ENCODE results near the gene DNAI4.
"Not testable (repeated sequence)": the region's sequence is repeated elsewhere in the genome, so short reads cannot be mapped to it uniquely, and the experiment has no call there.

Gene DNAI4, protein sequence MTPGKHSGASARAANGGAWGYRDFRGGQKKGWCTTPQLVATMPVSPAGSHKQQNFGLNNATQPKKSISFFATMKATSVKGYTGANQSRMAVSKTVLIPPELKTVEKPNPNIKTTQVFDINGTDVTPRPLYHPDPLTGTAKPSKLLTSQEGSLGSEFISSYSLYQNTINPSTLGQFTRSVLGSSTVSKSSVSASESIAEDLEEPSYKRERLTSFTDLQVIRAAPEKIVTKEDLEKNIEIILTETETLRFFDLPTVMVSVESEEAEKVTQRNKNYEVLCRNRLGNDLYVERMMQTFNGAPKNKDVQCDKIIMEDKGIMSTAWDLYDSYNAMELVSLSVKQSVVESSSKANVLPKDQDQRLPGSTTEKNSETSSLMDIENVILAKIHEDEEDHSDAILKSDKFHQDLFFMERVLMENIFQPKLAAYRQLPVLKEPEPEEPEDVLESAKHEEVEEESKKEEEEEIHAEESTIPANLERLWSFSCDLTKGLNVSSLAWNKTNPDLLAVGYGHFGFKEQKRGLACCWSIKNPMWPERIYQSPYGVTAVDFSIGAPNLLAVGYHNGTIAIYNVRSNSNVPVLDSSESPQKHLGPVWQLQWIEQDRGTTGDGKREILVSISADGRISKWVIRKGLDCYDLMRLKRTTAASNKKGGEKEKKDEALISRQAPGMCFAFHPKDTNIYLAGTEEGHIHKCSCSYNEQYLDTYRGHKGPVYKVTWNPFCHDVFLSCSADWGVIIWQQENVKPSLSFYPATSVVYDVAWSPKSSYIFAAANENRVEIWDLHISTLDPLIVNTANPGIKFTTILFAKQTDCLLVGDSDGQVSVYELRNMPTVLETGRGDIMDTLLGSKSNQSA

DNA sequence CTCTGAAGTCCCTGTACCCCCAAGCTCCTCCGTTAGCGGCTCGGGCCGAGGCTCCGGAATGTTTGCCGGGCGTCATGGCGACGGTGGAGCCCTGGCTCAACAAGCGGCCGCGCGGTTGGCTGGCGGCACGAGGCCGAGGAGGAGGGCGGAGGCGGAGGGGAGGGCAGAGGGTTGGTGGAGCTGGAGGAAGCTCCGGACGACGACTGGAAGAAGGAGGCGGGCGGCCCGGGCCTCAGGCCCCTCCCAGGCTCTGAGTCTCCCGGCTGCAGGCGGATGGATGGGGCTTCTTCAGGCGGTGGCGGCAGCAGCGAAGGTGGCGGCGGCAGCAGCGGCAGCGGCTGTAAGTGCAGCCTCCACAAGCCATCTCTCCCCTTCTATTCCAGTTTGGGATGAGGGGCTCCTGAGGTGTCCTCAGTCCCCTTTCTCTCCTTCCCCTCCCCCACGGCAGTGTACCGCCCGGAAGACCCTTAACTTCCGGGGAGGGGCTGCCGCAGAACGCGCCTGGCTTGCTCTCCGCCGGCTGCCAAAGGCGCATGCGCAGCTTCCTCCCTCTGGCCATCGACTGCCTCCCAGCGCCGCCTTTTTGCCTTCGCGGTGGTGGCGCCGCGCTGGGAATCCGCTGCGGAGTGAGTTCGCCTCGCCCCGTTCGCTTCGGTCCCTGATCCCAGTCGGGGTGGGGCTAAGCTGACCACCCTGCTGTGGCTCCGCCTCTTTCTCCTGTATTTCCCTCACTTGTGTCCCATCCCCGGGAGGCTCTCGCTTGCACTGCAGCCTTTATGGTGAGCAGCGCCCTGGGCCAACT is at the start of gene DNAI4, which contains the start of gene MIER1:
TSS of gene DNAI4 (minus strand) at position 101 of the 802 bp plus-strand sequence. CDS start at position 76, 25 bp downstream.
TSS of gene MIER1 (plus strand) at position 235 of the 802 bp plus-strand sequence. CDS start at position 274, 39 bp downstream.
- TF ChIP-seq, protein P1, sequence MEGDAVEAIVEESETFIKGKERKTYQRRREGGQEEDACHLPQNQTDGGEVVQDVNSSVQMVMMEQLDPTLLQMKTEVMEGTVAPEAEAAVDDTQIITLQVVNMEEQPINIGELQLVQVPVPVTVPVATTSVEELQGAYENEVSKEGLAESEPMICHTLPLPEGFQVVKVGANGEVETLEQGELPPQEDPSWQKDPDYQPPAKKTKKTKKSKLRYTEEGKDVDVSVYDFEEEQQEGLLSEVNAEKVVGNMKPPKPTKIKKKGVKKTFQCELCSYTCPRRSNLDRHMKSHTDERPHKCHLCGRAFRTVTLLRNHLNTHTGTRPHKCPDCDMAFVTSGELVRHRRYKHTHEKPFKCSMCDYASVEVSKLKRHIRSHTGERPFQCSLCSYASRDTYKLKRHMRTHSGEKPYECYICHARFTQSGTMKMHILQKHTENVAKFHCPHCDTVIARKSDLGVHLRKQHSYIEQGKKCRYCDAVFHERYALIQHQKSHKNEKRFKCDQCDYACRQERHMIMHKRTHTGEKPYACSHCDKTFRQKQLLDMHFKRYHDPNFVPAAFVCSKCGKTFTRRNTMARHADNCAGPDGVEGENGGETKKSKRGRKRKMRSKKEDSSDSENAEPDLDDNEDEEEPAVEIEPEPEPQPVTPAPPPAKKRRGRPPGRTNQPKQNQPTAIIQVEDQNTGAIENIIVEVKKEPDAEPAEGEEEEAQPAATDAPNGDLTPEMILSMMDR (IDR thresholded peaks at IDR 0.05; ENCODE audit: extremely low read depth, missing control alignments), result no peak
- peak; percentile 97 for DNase-seq (ENCODE audit: low spot score)

DNA sequence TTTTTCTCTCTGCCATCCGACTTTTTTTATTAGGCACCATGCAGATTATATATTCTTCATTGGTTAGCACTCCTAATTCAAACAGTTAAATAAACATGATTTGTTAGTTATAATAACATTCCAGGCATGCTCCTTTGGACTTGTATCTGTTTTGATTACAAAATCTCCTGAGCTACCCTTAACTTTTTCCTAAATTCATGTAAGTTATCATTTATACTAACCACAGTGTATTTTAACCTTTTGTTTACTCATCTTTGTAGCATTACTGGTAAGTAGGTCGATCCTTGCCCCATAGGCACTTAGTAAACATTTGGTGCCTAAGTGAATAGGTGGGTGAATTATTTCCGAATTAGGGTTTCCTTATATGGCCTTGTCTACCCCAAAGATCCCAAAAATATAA is 43.9 kb upstream of the DNAI4 start:
- no peak for DNase-seq (ENCODE audit: low spot score)
- TF ChIP-seq, protein P1 (IDR thresholded peaks at IDR 0.05; ENCODE audit: extremely low read depth, missing control alignments), result no peak

DNA sequence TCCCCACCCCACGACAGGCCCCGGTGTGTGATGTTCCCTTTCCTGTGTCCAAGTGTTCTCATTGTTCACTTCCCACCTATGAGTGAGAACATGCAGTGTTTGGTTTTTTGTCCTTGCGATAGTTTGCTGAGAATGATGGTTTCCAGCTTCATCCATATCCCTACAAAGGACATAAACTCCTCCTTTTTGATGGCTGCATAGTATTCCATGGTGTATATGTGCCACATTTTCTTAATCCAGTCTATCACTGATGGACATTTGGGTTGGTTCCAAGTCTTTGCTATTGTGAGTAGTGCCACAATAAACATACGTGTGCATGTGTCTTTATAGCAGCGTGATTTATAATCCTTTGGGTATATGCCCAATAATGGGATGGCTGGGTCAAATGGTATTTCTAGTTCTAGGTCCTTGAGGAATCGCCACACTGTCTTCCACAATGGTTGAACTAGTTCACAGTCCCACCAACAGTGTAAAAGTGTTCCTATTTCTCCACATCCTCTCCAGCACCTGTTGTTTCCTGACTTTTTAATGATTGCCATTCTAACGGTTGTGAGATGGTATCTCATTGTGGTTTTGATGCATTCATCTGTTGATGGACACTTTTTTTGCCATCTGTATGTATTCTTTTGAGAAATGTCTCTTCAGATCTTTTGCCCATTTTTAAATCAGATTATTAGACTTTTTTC is 41.7 kb upstream of the DNAI4 start:
- DNase-seq (ENCODE audit: low spot score), result not testable (repeated sequence)

DNA sequence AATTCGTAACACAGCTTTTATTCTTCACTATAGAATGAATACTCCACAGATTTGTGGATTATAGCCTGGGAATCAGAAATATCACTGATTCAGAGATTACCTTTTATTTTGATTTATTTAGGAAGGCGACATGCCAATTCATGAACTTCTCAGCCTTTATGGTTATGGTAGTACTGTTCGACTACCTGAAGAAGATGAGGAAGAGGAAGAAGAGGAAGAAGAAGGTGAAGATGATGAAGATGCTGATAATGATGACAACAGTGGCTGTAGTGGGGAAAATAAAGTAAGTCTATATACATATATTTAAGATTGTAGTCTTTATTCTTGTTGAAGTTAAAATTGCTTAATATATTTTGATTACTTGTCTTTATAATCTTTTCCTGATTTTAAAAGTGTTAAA is 33.3 kb upstream of the DNAI4 start:
- DNase-seq (ENCODE audit: low spot score), result no peak
- TF ChIP-seq, protein P1 (IDR thresholded peaks at IDR 0.05; ENCODE audit: extremely low read depth, missing control alignments), result no peak

DNA sequence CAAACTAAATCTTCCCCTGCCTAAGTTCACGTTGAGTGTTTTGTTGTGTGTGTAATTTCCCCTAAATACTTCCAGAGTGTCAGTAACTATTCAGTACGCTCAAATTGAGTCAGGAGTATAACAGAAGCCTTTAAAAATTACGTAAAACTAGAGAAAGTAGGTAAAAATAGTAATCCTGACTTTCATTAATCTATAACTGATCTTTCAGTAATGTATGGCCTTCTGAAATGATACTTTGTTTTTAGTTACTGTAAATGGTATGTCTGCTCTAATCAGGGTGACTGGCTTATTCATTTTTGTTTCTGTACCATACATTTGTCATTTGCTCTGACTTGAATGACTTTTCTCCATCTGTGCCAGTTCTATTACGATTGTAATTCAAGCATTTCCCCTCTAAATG is 29.6 kb upstream of the DNAI4 start:
- peak; percentile 8 for DNase-seq (ENCODE audit: low spot score)

DNA sequence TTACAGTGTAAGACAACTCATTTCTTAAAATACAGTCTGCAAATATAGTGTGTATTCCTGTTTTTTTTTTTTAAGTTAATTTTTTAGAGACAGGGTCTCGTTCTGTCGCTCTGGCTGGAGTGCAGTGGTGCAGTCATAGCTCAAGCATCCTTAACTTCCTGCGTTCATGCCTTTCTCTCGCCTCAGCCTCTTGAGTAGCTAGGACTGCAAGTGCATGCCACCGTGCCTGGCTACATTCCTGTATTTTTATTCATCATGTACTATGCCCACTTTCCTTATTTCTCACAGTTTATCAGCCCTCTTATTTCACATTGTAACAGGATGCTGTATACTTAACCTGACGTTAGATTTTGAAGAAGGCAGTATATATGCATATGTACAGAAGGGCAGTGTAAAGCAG is 26.9 kb upstream of the DNAI4 start:
- TF ChIP-seq, protein P1 (IDR thresholded peaks at IDR 0.05; ENCODE audit: extremely low read depth, missing control alignments), result no peak
- no peak for DNase-seq (ENCODE audit: low spot score)

More for the DNA sequence above, 29.6 kb upstream of the DNAI4 start:
- TF ChIP-seq, protein P1 (IDR thresholded peaks at IDR 0.05; ENCODE audit: extremely low read depth, missing control alignments), result no peak

DNA sequence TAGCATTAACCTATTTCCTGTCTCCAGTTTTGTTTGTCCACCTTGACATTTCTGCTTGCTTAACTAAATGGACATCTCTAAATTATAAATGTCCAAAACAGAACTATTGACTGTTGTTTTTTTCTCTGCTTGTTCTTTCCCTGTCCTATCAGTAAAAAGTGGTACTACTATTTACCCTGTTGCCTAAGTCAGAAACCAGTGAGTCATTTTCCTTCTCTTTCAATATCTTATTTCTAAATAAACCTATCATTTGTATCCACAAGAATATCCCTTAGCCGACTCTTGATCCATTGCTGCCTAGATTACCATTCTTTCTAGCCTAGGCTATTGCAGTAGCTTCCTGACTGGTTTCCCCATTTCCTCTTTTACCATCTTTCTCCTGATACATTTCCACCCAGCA is 22.6 kb upstream of the DNAI4 start:
- DNase-seq (ENCODE audit: low spot score), result no peak
- TF ChIP-seq, protein P1 (IDR thresholded peaks at IDR 0.05; ENCODE audit: extremely low read depth, missing control alignments), result no peak

Measured in GM20000 (cell line).